Lower leg skin (tissue), 3 donors: ENCODE measurements around the gene MCM6.

Experiments
- CTCF ChIP-seq, 3 donors: fragments of 450-650 bp; IDR thresholded peaks; one replicate each; pipeline ENCODE4 v1.5.1; 2016; ENCODE audit warnings: antibody characterized with exemption in 3 of 3, mild to moderate bottlenecking in 3 of 3, moderate library complexity in 2 of 3
- POLR2A ChIP-seq, 2 donors: fragments of 450-650 bp; IDR thresholded peaks; one replicate each; pipeline ENCODE4 v1.6.1; 2016 to 2017; ENCODE audit warnings: antibody characterized with exemption in 2 of 2, mild to moderate bottlenecking in 1 of 2, moderate library complexity in 1 of 2

- no peak for TF ChIP-seq CTCF (IDR thresholded peaks at IDR 0.05)
- TF ChIP-seq POLR2A (IDR thresholded peaks at IDR 0.05): no peak
These were observed 18.7 kb upstream of the MCM6 start for GRCh38 chr2:135894930-135895329.
